Activated naive CD4-positive, alpha-beta T cell treated with anti-CD3 and anti-CD28 coated beads, Interleukin-2, amount 50 U/mL, for 24 hours (primary cell): ENCODE data around the gene KSR1.
"Not testable (repeated sequence)": the region's sequence is repeated elsewhere in the genome, so short reads cannot be mapped to it uniquely, and the experiment has no call there.

Experiments
- H3K27ac Mint-ChIP-seq: one replicate; pipeline ENCODE4 v1.8.0; 2021; ENCODE audit warnings: mild to moderate bottlenecking, mixed read lengths
- H3K27me3 Mint-ChIP-seq: one replicate; pipeline ENCODE4 v1.8.0; 2021; ENCODE audit warnings: mixed read lengths
- H3K36me3 Mint-ChIP-seq: one replicate; pipeline ENCODE4 v1.8.0; 2021; ENCODE audit warnings: mixed read lengths
- H3K4me1 Mint-ChIP-seq: one replicate; pipeline ENCODE4 v1.8.0; 2021; ENCODE audit warnings: mixed read lengths
- H3K4me3 Mint-ChIP-seq: one replicate; pipeline ENCODE4 v1.8.0; 2021; ENCODE audit warnings: mild to moderate bottlenecking, mixed read lengths
- H3K9me3 Mint-ChIP-seq: one replicate; pipeline ENCODE4 v1.8.0; 2021; ENCODE audit warnings: mixed read lengths

KSR1 gene

DNA sequence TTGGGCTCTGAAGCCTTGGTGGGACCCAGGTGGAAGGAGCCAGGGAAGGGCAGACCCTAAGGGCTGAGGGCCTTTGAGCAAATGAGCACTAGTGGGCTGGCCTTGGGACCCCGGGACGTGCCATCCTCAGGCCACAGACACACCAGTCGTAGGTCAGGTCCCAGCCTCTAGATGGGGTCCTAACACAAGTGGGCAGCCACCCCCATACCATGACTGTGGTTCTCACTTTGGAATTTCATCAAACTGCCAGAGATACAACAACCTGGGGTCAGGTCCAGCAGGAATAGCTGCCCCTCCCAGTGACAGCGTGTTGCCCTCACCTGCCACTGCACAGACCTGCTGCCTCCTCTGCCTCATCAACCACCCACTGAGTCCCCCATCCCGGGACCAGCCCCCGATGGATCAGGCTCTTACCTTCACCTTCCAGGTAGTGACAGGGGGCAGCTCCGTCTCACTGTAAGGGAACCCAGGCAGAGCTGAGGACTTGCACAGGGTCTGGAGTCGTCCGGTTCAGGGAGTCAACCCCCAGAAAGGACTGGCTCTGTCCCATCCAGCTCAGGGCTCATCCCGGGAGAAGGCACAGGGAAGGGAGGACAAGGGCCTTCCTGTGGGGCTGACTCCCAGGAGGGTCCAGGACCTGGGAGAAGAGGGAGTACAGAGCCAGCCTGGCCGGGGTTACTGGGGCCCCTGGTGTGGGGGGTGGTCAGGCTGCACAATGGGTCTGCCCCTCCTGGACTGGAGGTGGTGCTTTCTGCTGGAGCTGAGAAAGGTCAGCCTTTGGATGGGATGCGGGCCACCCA lies 214.7 kb downstream of the KSR1 start:
- no peak overlapping the region for H3K27ac Mint-ChIP-seq
- no peaks in the 10 kb centered on the region for H3K9me3 Mint-ChIP-seq
- H3K4me1 Mint-ChIP-seq, result no peaks in the 10 kb centered on the region
- no peak overlapping the region for H3K4me3 Mint-ChIP-seq
- H3K27me3 Mint-ChIP-seq, result no peaks in the 10 kb centered on the region
- no peaks in the 10 kb centered on the region for H3K36me3 Mint-ChIP-seq

DNA sequence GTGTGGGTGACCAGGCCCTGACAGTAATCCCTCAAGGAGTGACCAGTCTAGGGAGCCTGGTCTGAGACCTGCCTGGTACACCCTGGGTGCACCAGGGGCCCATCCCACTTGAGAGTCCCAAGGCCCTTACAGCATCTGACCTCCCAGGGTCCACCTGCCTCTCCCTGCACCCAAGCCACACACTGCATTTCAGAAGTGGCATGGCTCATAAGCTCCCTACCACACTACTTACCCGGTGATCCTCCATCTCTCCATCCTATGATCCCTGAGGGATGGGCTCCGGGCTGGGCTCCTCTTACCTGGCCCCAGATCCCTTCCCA lies 215.3 kb downstream of the KSR1 start:
- H3K4me1 Mint-ChIP-seq, result no peaks in the 10 kb centered on the region
- H3K27ac Mint-ChIP-seq, result no peak overlapping the region
- H3K4me3 Mint-ChIP-seq, result no peak overlapping the region
- H3K36me3 Mint-ChIP-seq, result no peaks in the 10 kb centered on the region
- no peaks in the 10 kb centered on the region for H3K27me3 Mint-ChIP-seq
- no peaks in the 10 kb centered on the region for H3K9me3 Mint-ChIP-seq

DNA sequence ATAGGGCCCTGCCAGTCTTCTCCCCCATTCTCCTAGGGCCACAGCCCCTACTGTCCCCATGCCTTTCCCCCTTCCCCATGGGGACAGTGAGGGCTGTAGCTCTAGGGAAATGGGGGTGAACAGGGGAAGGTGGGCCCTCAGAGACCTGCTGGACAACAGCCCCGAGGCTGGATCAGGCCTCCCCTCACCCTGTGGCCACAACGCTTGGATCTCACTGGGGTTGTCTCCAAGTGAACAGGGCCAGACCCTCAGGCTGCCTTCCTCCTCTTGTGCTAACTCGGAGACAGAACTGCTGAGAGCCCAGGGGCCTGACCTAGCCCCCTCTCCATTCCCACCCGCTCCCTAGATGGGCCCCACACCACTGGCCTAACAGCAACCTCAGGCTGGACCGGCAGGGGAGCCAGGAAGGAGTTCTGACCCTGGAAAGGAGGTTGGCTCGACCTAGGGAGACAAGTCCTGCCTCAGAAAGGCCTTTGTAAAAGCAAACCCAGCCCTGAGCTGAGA lies 215.8 kb downstream of the KSR1 start:
- not testable (repeated sequence) for H3K36me3 Mint-ChIP-seq, H3K27me3 Mint-ChIP-seq, H3K9me3 Mint-ChIP-seq, H3K4me3 Mint-ChIP-seq, H3K27ac Mint-ChIP-seq, H3K4me1 Mint-ChIP-seq

GRCh38 chr17:27674335-27674734 lies 218.1 kb downstream of the KSR1 start:
- H3K27ac Mint-ChIP-seq, result no peak overlapping the region
- H3K27me3 Mint-ChIP-seq, result no peaks in the 10 kb centered on the region
- no peak overlapping the region for H3K4me3 Mint-ChIP-seq
- H3K36me3 Mint-ChIP-seq, result no peaks in the 10 kb centered on the region
- no peaks in the 10 kb centered on the region for H3K9me3 Mint-ChIP-seq
- no peaks in the 10 kb centered on the region for H3K4me1 Mint-ChIP-seq
